ENCODE data around the gene TYMS. TPM values are rescaled to one million over a fixed set of nuclear protein-coding genes. Genes with fewer than 3 reads are reported as not detected.

TYMS gene
- total RNA-seq, 2 experiments from 2014 or later, result 502 to 505 TPM

- no peaks in the 10 kb centered on the region for H3K36me3 Mint-ChIP-seq (ENCODE audit: low read depth)
- DNase-seq (no peak), ATAC-seq (no peak)
- H3K27me3 Mint-ChIP-seq (ENCODE audit: low read depth), result peaks cover 12% of the 10 kb centered on the region
- H3K4me1 Mint-ChIP-seq (ENCODE audit: low read depth), result peaks cover 17% of the 10 kb centered on the region
- H3K9me3 Mint-ChIP-seq (ENCODE audit: insufficient read depth), result no peaks in the 10 kb centered on the region
- H3K4me3 Mint-ChIP-seq, result no peak overlapping the region
- H3K27ac Mint-ChIP-seq, result no peak overlapping the region
- POLR2A ChIA-PET, result no interaction called here
- CTCF ChIA-PET, result interaction anchor here (1.6 to 2.5 kb wide), 2 partner anchors 19 to 23 kb away, joined by 3 to 10 read pairs; no protein-coding TSS in a partner anchor
Observed at GRCh38 chr18:647304-647703, 10.1 kb upstream of the TYMS start.

GRCh38 chr18:649341-649740 lies 8.1 kb upstream of the TYMS start:
- ATAC-seq, result no peak
- no peaks in the 10 kb centered on the region for H3K9me3 Mint-ChIP-seq (ENCODE audit: insufficient read depth)
- no peak overlapping the region for H3K27ac Mint-ChIP-seq
- H3K4me1 Mint-ChIP-seq (ENCODE audit: low read depth), result peaks cover 16% of the 10 kb centered on the region
- H3K27me3 Mint-ChIP-seq (ENCODE audit: low read depth), result peaks cover 3% of the 10 kb centered on the region
- ChIA-PET POLR2A (interaction anchor here (1.6 kb wide), 1 partner anchor 9 kb away, joined by 5 read pairs; no protein-coding TSS in a partner anchor), CTCF (interaction anchor here (1.2 to 1.6 kb wide), 3 partner anchors 10 to 181 kb away, joined by 5 read pairs; no protein-coding TSS in a partner anchor)
- H3K4me3 Mint-ChIP-seq, result no peak overlapping the region
- peaks cover 2% of the 10 kb centered on the region for H3K36me3 Mint-ChIP-seq (ENCODE audit: low read depth)
- DNase-seq, result no peak

DNA sequence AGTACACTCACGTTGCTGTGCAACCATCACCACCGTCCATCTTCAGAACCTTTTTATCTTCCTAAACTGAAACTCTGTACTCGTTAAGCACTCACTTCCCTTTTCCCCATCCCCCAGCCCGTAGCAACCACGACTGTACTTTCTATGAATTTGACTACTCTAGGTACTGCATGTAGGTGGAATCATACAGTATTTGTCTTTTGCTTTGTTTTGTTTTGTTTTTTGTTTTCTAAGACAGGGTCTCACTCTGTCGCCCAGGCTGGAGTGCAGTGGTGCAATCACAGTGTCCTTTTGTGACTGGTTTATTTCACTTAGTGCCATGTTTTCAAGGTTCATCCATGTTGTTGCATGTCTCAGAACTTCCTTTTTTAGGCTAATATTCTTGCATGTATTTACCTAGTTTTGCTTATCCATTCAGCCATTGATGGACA lies 7.0 kb upstream of the TYMS start:
- peak; percentile 94 for ATAC-seq
- H3K4me3 Mint-ChIP-seq, result peak overlapping the region; percentile 56
- H3K9me3 Mint-ChIP-seq (ENCODE audit: insufficient read depth), result no peaks in the 10 kb centered on the region
- DNase-seq, result peak; percentile 80
- H3K27ac Mint-ChIP-seq, result peak overlapping the region; percentile 84
- peaks cover 18% of the 10 kb centered on the region for H3K4me1 Mint-ChIP-seq (ENCODE audit: low read depth)
- ChIA-PET POLR2A (no interaction called here), CTCF (interaction anchor here (1.6 kb wide), 1 partner anchor 9 kb away, joined by 5 read pairs; no protein-coding TSS in a partner anchor)
- H3K36me3 Mint-ChIP-seq (ENCODE audit: low read depth), result peaks cover 9% of the 10 kb centered on the region
- H3K27me3 Mint-ChIP-seq (ENCODE audit: low read depth), result no peaks in the 10 kb centered on the region

- DNase-seq (no peak), ATAC-seq (no peak)
- no peak overlapping the region for H3K27ac Mint-ChIP-seq
- H3K27me3 Mint-ChIP-seq (ENCODE audit: low read depth), result no peaks in the 10 kb centered on the region
- peaks cover 15% of the 10 kb centered on the region for H3K36me3 Mint-ChIP-seq (ENCODE audit: low read depth)
- H3K4me3 Mint-ChIP-seq, result no peak overlapping the region
- H3K9me3 Mint-ChIP-seq (ENCODE audit: insufficient read depth), result no peaks in the 10 kb centered on the region
- CTCF ChIA-PET, result no interaction called here
- peaks cover 27% of the 10 kb centered on the region for H3K4me1 Mint-ChIP-seq (ENCODE audit: low read depth)
- POLR2A ChIA-PET, result no interaction called here
Observed at GRCh38 chr18:652131-652530, 5.3 kb upstream of the TYMS start.

DNA sequence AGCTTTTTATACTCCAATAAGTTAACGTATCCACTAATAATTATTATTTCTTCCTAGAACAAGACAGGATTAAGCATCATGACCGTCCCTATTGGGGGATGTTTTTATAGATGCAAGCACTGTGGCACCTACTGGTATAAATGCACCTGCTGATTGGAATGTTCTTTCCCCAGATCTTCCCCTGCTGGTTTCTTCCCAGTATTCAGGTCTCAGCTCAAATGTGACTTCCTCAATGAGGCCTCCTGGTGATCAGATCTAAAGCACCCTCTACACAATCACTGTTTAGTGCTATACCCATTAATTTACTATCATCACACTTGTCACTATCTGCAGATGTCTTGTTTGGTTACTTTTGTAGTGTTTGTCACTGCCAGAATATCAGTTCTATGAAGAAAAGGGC lies 3.9 kb upstream of the TYMS start:
- ChIA-PET CTCF (interaction anchor here (0.8 kb wide), 1 partner anchor 30 kb away, joined by 4 read pairs; no protein-coding TSS in a partner anchor), POLR2A (no interaction called here)
- Mint-ChIP-seq H3K27me3 (ENCODE audit: low read depth) (no peaks in the 10 kb centered on the region), H3K9me3 (ENCODE audit: insufficient read depth) (no peaks in the 10 kb centered on the region), H3K36me3 (ENCODE audit: low read depth) (peaks cover 19% of the 10 kb centered on the region), H3K4me1 (ENCODE audit: low read depth) (peaks cover 27% of the 10 kb centered on the region), H3K27ac (no peak overlapping the region), H3K4me3 (no peak overlapping the region)
- DNase-seq (no peak), ATAC-seq (no peak)

DNA sequence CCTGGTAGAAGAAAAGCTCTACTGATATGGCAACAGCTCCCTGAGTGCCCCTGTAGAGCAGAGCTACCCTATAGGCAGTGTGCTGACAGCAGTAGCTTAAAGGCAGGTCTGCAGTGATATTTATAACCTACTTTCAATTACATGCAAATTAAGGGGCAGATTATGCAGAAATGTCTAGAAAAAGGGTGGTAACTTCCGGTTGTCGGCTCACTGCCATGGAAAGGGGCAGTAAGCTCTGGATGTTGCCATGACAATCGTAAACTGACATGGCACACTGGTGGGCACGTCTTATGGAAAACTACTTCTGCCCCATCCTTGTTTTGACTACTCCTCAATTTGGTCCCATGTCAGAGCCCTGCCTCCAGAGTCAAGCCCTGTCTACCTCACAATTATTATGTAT lies 2.9 kb upstream of the TYMS start:
- Mint-ChIP-seq H3K4me3 (no peak overlapping the region), H3K36me3 (ENCODE audit: low read depth) (peaks cover 30% of the 10 kb centered on the region), H3K9me3 (ENCODE audit: insufficient read depth) (no peaks in the 10 kb centered on the region), H3K4me1 (ENCODE audit: low read depth) (peaks cover 37% of the 10 kb centered on the region), H3K27ac (no peak overlapping the region), H3K27me3 (ENCODE audit: low read depth) (no peaks in the 10 kb centered on the region)
- POLR2A ChIA-PET, result interaction anchor here (1.0 kb wide), 1 partner anchor 19 kb away, joined by 4 read pairs; no protein-coding TSS in a partner anchor
- ATAC-seq (no peak), DNase-seq (no peak)
- CTCF ChIA-PET, result interaction anchor here (0.9 kb wide), 1 partner anchor 176 kb away, joined by 3 read pairs; no protein-coding TSS in a partner anchor

GRCh38 chr18:655445-655844 lies 2.0 kb upstream of the TYMS start:
- H3K4me1 Mint-ChIP-seq (ENCODE audit: low read depth), result peaks cover 41% of the 10 kb centered on the region
- POLR2A ChIA-PET, result no interaction called here
- DNase-seq, result no peak
- H3K4me3 Mint-ChIP-seq, result peak overlapping the region; percentile 67
- H3K27me3 Mint-ChIP-seq (ENCODE audit: low read depth), result no peaks in the 10 kb centered on the region
- H3K36me3 Mint-ChIP-seq (ENCODE audit: low read depth), result peaks cover 39% of the 10 kb centered on the region
- ATAC-seq, result no peak
- H3K27ac Mint-ChIP-seq, result peak overlapping the region; percentile 6
- H3K9me3 Mint-ChIP-seq (ENCODE audit: insufficient read depth), result no peaks in the 10 kb centered on the region
- CTCF ChIA-PET, result interaction anchor here (0.9 kb wide), 1 partner anchor 175 kb away, joined by 3 read pairs; no protein-coding TSS in a partner anchor

DNA sequence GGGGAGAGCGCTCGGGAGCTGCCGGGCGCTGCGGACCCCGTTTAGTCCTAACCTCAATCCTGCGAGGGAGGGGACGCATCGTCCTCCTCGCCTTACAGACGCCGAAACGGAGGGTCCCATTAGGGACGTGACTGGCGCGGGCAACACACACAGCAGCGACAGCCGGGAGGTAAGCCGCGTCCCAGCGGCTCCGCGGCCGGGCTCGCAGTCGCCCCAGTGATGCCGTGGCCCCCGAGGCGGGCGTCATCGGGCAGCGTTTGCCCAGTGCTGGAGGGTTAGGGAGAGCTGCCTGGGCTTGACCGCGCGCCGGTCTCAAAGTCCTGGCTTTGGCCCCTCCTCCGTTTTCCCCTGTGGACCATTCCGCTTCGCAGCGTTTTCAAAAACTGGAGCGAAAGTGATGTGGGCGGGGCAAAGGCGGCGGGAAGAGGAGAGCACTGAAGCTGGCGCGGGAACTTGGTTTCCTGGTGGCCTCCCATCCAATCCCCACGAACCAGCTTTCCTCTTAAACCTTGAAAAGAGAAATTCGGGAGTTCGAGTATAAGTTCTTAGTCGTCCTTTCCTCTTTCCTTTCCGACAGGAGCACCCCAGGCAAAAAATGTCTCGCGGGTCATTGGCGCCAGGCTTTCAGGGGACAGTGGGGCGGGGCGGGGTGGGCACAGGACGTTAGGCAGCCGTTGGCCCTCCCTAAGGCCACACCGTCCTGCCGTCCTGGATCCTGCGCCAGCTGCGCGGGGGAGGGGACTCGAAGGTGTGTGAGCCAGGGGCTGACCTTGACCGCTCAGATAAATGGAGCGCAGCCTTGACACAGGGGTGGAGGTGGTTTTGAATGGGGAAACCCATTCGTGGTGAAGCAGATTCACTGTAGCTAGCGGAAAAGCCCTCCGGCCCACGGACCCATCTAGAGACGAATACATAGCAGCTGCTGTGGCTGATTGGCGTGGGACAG lies 821 bp downstream of the TYMS start:
- Mint-ChIP-seq H3K36me3 (ENCODE audit: low read depth) (peaks cover 57% of the 10 kb centered on the region), H3K9me3 (ENCODE audit: insufficient read depth) (peaks cover 6% of the 10 kb centered on the region)
- ATAC-seq, result peak; percentile 73

GRCh38 chr18:658947-659533 lies 1.6 kb downstream of the TYMS start:
- Mint-ChIP-seq H3K9me3 (ENCODE audit: insufficient read depth) (peaks cover 6% of the 10 kb centered on the region), H3K36me3 (ENCODE audit: low read depth) (peaks cover 57% of the 10 kb centered on the region), H3K27me3 (ENCODE audit: low read depth) (no peaks in the 10 kb centered on the region), H3K4me3 (peak overlapping the region; percentile 99), H3K4me1 (ENCODE audit: low read depth) (peaks cover 52% of the 10 kb centered on the region), H3K27ac (peak overlapping the region; percentile 94)
- ChIA-PET POLR2A (interaction anchor here (0.9 to 4.2 kb wide), 13 partner anchors 9 to 391 kb away, joined by 3 to 32 read pairs (median 11); partner anchors contain the start of genes ENOSF1 and THOC1), CTCF (interaction anchor here (0.7 to 3.2 kb wide), 11 partner anchors 10 to 180 kb away, joined by 3 to 20 read pairs (median 6); partner anchors contain the start of gene ENOSF1)
- ATAC-seq (no peak), DNase-seq (peak; percentile 20)

More for the DNA sequence above, 821 bp downstream of the TYMS start:
- ChIA-PET POLR2A (interaction anchor here (0.6 to 4.2 kb wide), 19 partner anchors 9 to 390 kb away, joined by 3 to 32 read pairs (median 5); partner anchors contain the start of genes ENOSF1 and THOC1), CTCF (interaction anchor here (0.7 to 3.2 kb wide), 11 partner anchors 9 to 181 kb away, joined by 3 to 20 read pairs (median 6); partner anchors contain the start of gene ENOSF1)
- DNase-seq, result peak; percentile 88
- Mint-ChIP-seq H3K27me3 (ENCODE audit: low read depth) (no peaks in the 10 kb centered on the region), H3K4me3 (peak overlapping the region; percentile 99), H3K27ac (peak overlapping the region; percentile 94), H3K4me1 (ENCODE audit: low read depth) (peaks cover 52% of the 10 kb centered on the region)

DNA sequence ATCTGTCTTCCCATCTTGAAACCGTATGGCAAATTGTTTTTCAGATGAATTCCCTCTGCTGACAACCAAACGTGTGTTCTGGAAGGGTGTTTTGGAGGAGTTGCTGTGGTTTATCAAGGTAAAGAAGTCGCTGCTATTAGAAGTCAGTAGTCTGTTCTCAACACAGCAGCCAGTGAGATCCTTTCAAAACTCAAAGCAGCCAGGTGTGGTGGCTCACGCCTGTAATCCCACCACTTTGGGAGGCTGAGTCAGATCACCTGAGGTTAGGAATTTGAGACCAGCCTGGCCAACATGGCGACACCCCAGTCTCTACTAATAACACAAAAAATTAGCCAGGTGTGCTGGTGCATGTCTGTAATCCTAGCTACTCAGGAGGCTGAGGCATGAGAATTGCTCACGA lies 2.1 kb downstream of the TYMS start:
- no peak for ATAC-seq
- no peak for DNase-seq
- H3K27me3 Mint-ChIP-seq (ENCODE audit: low read depth), result no peaks in the 10 kb centered on the region
- ChIA-PET CTCF (interaction anchor here (1.5 to 3.2 kb wide), 3 partner anchors 10 to 53 kb away, joined by 4 to 20 read pairs (median 5); partner anchors contain the start of gene ENOSF1), POLR2A (interaction anchor here (0.9 to 4.2 kb wide), 6 partner anchors 11 to 391 kb away, joined by 3 to 32 read pairs (median 15); partner anchors contain the start of gene THOC1)
- peak overlapping the region; percentile 99 for H3K4me3 Mint-ChIP-seq
- H3K36me3 Mint-ChIP-seq (ENCODE audit: low read depth), result peaks cover 53% of the 10 kb centered on the region
- H3K27ac Mint-ChIP-seq, result peak overlapping the region; percentile 94
- peaks cover 48% of the 10 kb centered on the region for H3K4me1 Mint-ChIP-seq (ENCODE audit: low read depth)
- peaks cover 6% of the 10 kb centered on the region for H3K9me3 Mint-ChIP-seq (ENCODE audit: insufficient read depth)

DNA sequence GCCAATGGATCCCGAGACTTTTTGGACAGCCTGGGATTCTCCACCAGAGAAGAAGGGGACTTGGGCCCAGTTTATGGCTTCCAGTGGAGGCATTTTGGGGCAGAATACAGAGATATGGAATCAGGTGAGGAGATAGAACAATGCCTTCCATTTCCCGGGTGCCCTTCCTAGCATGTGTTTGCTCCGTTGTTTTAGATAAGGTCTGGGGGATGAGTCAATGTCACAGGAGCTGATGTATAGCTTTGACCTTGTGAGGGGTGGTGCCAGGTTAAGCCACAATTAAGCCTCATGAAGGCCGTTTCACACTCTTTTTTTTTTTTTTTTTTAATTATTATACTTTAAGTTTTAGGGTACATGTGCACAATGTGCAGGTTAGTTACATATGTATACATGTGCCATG lies 4.7 kb downstream of the TYMS start:
- Mint-ChIP-seq H3K36me3 (ENCODE audit: low read depth) (peaks cover 50% of the 10 kb centered on the region), H3K27ac (peak overlapping the region; percentile 49), H3K9me3 (ENCODE audit: insufficient read depth) (peaks cover 6% of the 10 kb centered on the region), H3K27me3 (ENCODE audit: low read depth) (no peaks in the 10 kb centered on the region), H3K4me1 (ENCODE audit: low read depth) (peaks cover 43% of the 10 kb centered on the region), H3K4me3 (no peak overlapping the region)
- ChIA-PET POLR2A (interaction anchor here (1.0 kb wide), 1 partner anchor 38 kb away, joined by 3 read pairs; no protein-coding TSS in a partner anchor), CTCF (no interaction called here)
- no peak for DNase-seq
- no peak for ATAC-seq

Measured in activated CD8-positive, alpha-beta T cell treated with anti-CD3 and anti-CD28 coated beads, Interleukin-2, amount 10 ng/mL, durations not matched to agents 7 days and 5 days (primary cell).